ENCODE measurements around the gene PARP11.
A peak's percentile ranks its signal among the peaks of the same experiment; 100 is the strongest.

The PARP11 gene

GRCh38 chr12:3898756-3899155 is 25.6 kb upstream of the PARP11 start:
- Histone ChIP-seq H2AFZ (ENCODE audit: low read length) (no peak overlapping the region), H3K27me3 (ENCODE audit: insufficient read depth, low read length, poor library complexity, severe bottlenecking) (no peaks in the 10 kb centered on the region), H3K4me1 (ENCODE audit: insufficient read depth, low read length, poor library complexity, severe bottlenecking) (peaks cover 23% of the 10 kb centered on the region), H3K4me2 (ENCODE audit: low read depth, low read length, poor library complexity, severe bottlenecking) (no peak overlapping the region), H3K4me3 (ENCODE audit: low read length, poor library complexity, severe bottlenecking) (no peak overlapping the region), H3K36me3 (ENCODE audit: insufficient read depth, low read length) (no peaks in the 10 kb centered on the region), H3K9me2 (replicated peaks; ENCODE audit: low read depth, low read length) (no peaks in the 10 kb centered on the region), H4K20me1 (ENCODE audit: insufficient read depth, low read length, poor library complexity, severe bottlenecking) (no peaks in the 10 kb centered on the region), H3K9ac (ENCODE audit: low read depth, low read length, poor library complexity, severe bottlenecking) (no peak overlapping the region), H3K9me3 (ENCODE audit: insufficient read depth, low read depth, low read length) (no peaks in the 10 kb centered on the region), H3F3A (ENCODE audit: low read depth) (no peaks in the 10 kb centered on the region), H3K79me2 (ENCODE audit: insufficient read depth, low read length) (no peaks in the 10 kb centered on the region)
- no peak for TF ChIP-seq CTCF (conservative IDR thresholded peaks at IDR 0.05; ENCODE audit: low read length)
- no peak for TF ChIP-seq EZH2phosphoT487 (IDR thresholded peaks at IDR 0.05; ENCODE audit: borderline replicate concordance)

GRCh38 chr12:3897371-3897971 is 24.3 kb upstream of the PARP11 start:
- Histone ChIP-seq H3K4me2 (ENCODE audit: low read depth, low read length, poor library complexity, severe bottlenecking) (peak overlapping the region; percentile 55), H3F3A (ENCODE audit: low read depth) (no peaks in the 10 kb centered on the region), H3K36me3 (ENCODE audit: insufficient read depth, low read length) (no peaks in the 10 kb centered on the region), H3K4me1 (ENCODE audit: insufficient read depth, low read length, poor library complexity, severe bottlenecking) (peaks cover 23% of the 10 kb centered on the region), H3K9ac (ENCODE audit: low read depth, low read length, poor library complexity, severe bottlenecking) (peak overlapping the region; percentile 22), H3K4me3 (ENCODE audit: low read length, poor library complexity, severe bottlenecking) (peak overlapping the region; percentile 30), H3K79me2 (ENCODE audit: insufficient read depth, low read length) (no peaks in the 10 kb centered on the region), H3K27me3 (ENCODE audit: insufficient read depth, low read length, poor library complexity, severe bottlenecking) (no peaks in the 10 kb centered on the region), H2AFZ (ENCODE audit: low read length) (0 out of 2 replicates have a peak overlapping the region, but pooled peaks have one; percentile 11), H3K9me3 (ENCODE audit: insufficient read depth, low read depth, low read length) (no peaks in the 10 kb centered on the region), H4K20me1 (ENCODE audit: insufficient read depth, low read length, poor library complexity, severe bottlenecking) (no peaks in the 10 kb centered on the region), H3K9me2 (replicated peaks; ENCODE audit: low read depth, low read length) (no peaks in the 10 kb centered on the region)
- TF ChIP-seq CTCF (conservative IDR thresholded peaks at IDR 0.05; ENCODE audit: low read length) (no peak), EZH2phosphoT487 (IDR thresholded peaks at IDR 0.05; ENCODE audit: borderline replicate concordance) (no peak)

- H3K36me3 ChIP-seq (ENCODE audit: insufficient read depth, low read length): no peaks in the 10 kb centered on the region
- no peaks in the 10 kb centered on the region for H3K9me3 ChIP-seq (ENCODE audit: insufficient read depth, low read depth, low read length)
- no peak overlapping the region for H2AFZ ChIP-seq (ENCODE audit: low read length)
- H3K79me2 ChIP-seq (ENCODE audit: insufficient read depth, low read length): no peaks in the 10 kb centered on the region
- H3K4me2 ChIP-seq (ENCODE audit: low read depth, low read length, poor library complexity, severe bottlenecking): peak overlapping the region; percentile 55
- H4K20me1 ChIP-seq (ENCODE audit: insufficient read depth, low read length, poor library complexity, severe bottlenecking): no peaks in the 10 kb centered on the region
- H3K4me1 ChIP-seq (ENCODE audit: insufficient read depth, low read length, poor library complexity, severe bottlenecking): peaks cover 23% of the 10 kb centered on the region
- H3K9me2 ChIP-seq (replicated peaks; ENCODE audit: low read depth, low read length): no peaks in the 10 kb centered on the region
- TF ChIP-seq CTCF (conservative IDR thresholded peaks at IDR 0.05; ENCODE audit: low read length): no peak
- no peak for TF ChIP-seq EZH2phosphoT487 (IDR thresholded peaks at IDR 0.05; ENCODE audit: borderline replicate concordance)
- H3K9ac ChIP-seq (ENCODE audit: low read depth, low read length, poor library complexity, severe bottlenecking): peak overlapping the region; percentile 22
- H3K4me3 ChIP-seq (ENCODE audit: low read length, poor library complexity, severe bottlenecking): peak overlapping the region; percentile 30
- H3F3A ChIP-seq (ENCODE audit: low read depth): no peaks in the 10 kb centered on the region
- no peaks in the 10 kb centered on the region for H3K27me3 ChIP-seq (ENCODE audit: insufficient read depth, low read length, poor library complexity, severe bottlenecking)
Observed at GRCh38 chr12:3896801-3897351, 23.7 kb upstream of the PARP11 start.
